Urinary bladder (tissue), 4 donors: ENCODE results near the gene CDH2. TPM values are rescaled to one million over a fixed set of nuclear protein-coding genes. Genes with fewer than 3 reads are reported as not detected.

Source experiments
- DNase-seq: peaks from one replicate; pipeline ENCODE4 v3.0.0-alpha.2; 2015; ENCODE audit errors: extremely low spot score
- H3K27ac ChIP-seq: one replicate; pipeline ENCODE4 v1.5.1; 2013; ENCODE audit warnings: low read depth, mild to moderate bottlenecking, moderate library complexity
- H3K36me3 ChIP-seq: one replicate; pipeline ENCODE4 v1.6.1; 2013; ENCODE audit warnings: mild to moderate bottlenecking, moderate library complexity; ENCODE audit not compliant: insufficient read depth
- H3K4me1 ChIP-seq: one replicate; pipeline ENCODE4 v1.6.1; 2013; ENCODE audit warnings: mild to moderate bottlenecking, moderate library complexity; ENCODE audit not compliant: insufficient read depth
- H3K4me3 ChIP-seq: one replicate; pipeline ENCODE4 v1.5.1; 2013; ENCODE audit warnings: low read depth, low read length
- WGBS: extraction: QIAGEN DNeasy Blood & Tissue Kit; methylation state at CpG from one replicate; pipeline ENCODE4 v1.1.7; 2013; 5-methylcytosine and 5-hydroxymethylcytosine counted together
- polyA plus RNA-seq: library from polyadenylated mRNA; stranded (reverse); fragments of 200-250 nt; gene quantifications from one replicate; pipeline ENCODE4 v1.2.3, GENCODE V29; 2013
- total RNA-seq: library from RNA; depleted of rRNA; stranded (reverse); fragments of >200 nt; gene quantifications from one replicate; pipeline ENCODE4 v1.2.3, GENCODE V29; 2014
- donor health status: healthy with polysubstance abuse.
- donor health status: healthy.

Gene CDH2
- total and polyA plus RNA-seq, 2 donors = 1.8 to 18.7 TPM

GRCh38 chr18:27991391-27991790 lies 185.5 kb downstream of the CDH2 start:
- Histone ChIP-seq H3K27ac (no peak overlapping the region), H3K4me1 (no peaks in the 10 kb centered on the region), H3K36me3 (no peaks in the 10 kb centered on the region), H3K4me3 (no peak overlapping the region)
- DNase-seq = no peak
- WGBS = 91% methylated on average over 2 of the region's 2 CpGs

- Histone ChIP-seq H3K4me1 (no peaks in the 10 kb centered on the region), H3K4me3 (no peak overlapping the region), H3K36me3 (no peaks in the 10 kb centered on the region), H3K27ac (no peak overlapping the region)
- 89% methylated on average over 7 of the region's 7 CpGs for WGBS
- DNase-seq = no peak
Observed at GRCh38 chr18:27985832-27986231, 191.1 kb downstream of the CDH2 start.

- no peak for DNase-seq
- H3K36me3 ChIP-seq = no peaks in the 10 kb centered on the region
- no peak overlapping the region for H3K27ac ChIP-seq
- no peaks in the 10 kb centered on the region for H3K4me1 ChIP-seq
- H3K4me3 ChIP-seq = no peak overlapping the region
Observed at GRCh38 chr18:27983780-27984179, 193.2 kb downstream of the CDH2 start.

- no peaks in the 10 kb centered on the region for H3K4me1 ChIP-seq
- H3K4me3 ChIP-seq = no peak overlapping the region
- H3K36me3 ChIP-seq = no peaks in the 10 kb centered on the region
- 73% methylated on average over 7 of the region's 7 CpGs for WGBS
- H3K27ac ChIP-seq = no peak overlapping the region
- DNase-seq = no peak
Observed at GRCh38 chr18:27976806-27977408, 200.0 kb downstream of the CDH2 start.

GRCh38 chr18:27970321-27970720 lies 206.6 kb downstream of the CDH2 start:
- H3K4me3 ChIP-seq = no peak overlapping the region
- no peak for DNase-seq
- H3K36me3 ChIP-seq = no peaks in the 10 kb centered on the region
- WGBS = 86% methylated on average over 1 of the region's 1 CpG
- no peak overlapping the region for H3K27ac ChIP-seq
- H3K4me1 ChIP-seq = no peaks in the 10 kb centered on the region

GRCh38 chr18:27969206-27969605 lies 207.7 kb downstream of the CDH2 start:
- no peak for DNase-seq
- Histone ChIP-seq H3K27ac (no peak overlapping the region), H3K4me3 (no peak overlapping the region), H3K36me3 (no peaks in the 10 kb centered on the region), H3K4me1 (no peaks in the 10 kb centered on the region)
- WGBS = 79% methylated on average over 1 of the region's 1 CpG

- WGBS = 46% methylated on average over 4 of the region's 4 CpGs
- Histone ChIP-seq H3K27ac (no peak overlapping the region), H3K36me3 (no peaks in the 10 kb centered on the region), H3K4me3 (no peak overlapping the region), H3K4me1 (no peaks in the 10 kb centered on the region)
- DNase-seq = no peak
Observed at GRCh38 chr18:27967913-27968824, 208.8 kb downstream of the CDH2 start.

- Histone ChIP-seq H3K36me3 (no peaks in the 10 kb centered on the region), H3K27ac (no peak overlapping the region), H3K4me1 (no peaks in the 10 kb centered on the region), H3K4me3 (no peak overlapping the region)
- 86% methylated on average over 4 of the region's 4 CpGs for WGBS
- no peak for DNase-seq
Observed at GRCh38 chr18:27966881-27967280, 210.0 kb downstream of the CDH2 start.

- Histone ChIP-seq H3K4me1 (no peaks in the 10 kb centered on the region), H3K36me3 (no peaks in the 10 kb centered on the region), H3K4me3 (no peak overlapping the region), H3K27ac (no peak overlapping the region)
- WGBS = 19% methylated on average over 1 of the region's 1 CpG
- no peak for DNase-seq
Observed at GRCh38 chr18:27964811-27965210, 212.1 kb downstream of the CDH2 start.

GRCh38 chr18:27959101-27959500 lies 217.8 kb downstream of the CDH2 start:
- no peaks in the 10 kb centered on the region for H3K36me3 ChIP-seq
- no peaks in the 10 kb centered on the region for H3K4me1 ChIP-seq
- no peak for DNase-seq
- H3K27ac ChIP-seq = no peak overlapping the region
- no peak overlapping the region for H3K4me3 ChIP-seq

- no peak for DNase-seq
- Histone ChIP-seq H3K36me3 (no peaks in the 10 kb centered on the region), H3K27ac (no peak overlapping the region), H3K4me1 (no peaks in the 10 kb centered on the region), H3K4me3 (no peak overlapping the region)
- 46% methylated on average over 6 of the region's 6 CpGs for WGBS
Observed at GRCh38 chr18:27956001-27956640, 220.8 kb downstream of the CDH2 start.

GRCh38 chr18:27954226-27954625 lies 222.7 kb downstream of the CDH2 start:
- H3K4me1 ChIP-seq = no peaks in the 10 kb centered on the region
- H3K27ac ChIP-seq = no peak overlapping the region
- DNase-seq = no peak
- WGBS = 53% methylated on average over 3 of the region's 3 CpGs
- H3K4me3 ChIP-seq = no peak overlapping the region
- H3K36me3 ChIP-seq = no peaks in the 10 kb centered on the region

GRCh38 chr18:27952741-27953140 lies 224.2 kb downstream of the CDH2 start:
- Histone ChIP-seq H3K27ac (no peak overlapping the region), H3K4me1 (no peaks in the 10 kb centered on the region), H3K36me3 (no peaks in the 10 kb centered on the region), H3K4me3 (no peak overlapping the region)
- no peak for DNase-seq

GRCh38 chr18:27950648-27951228 lies 226.2 kb downstream of the CDH2 start:
- Histone ChIP-seq H3K4me1 (no peaks in the 10 kb centered on the region), H3K4me3 (no peak overlapping the region), H3K27ac (no peak overlapping the region), H3K36me3 (no peaks in the 10 kb centered on the region)
- DNase-seq = no peak
- 92% methylated on average over 5 of the region's 5 CpGs for WGBS
